EH (cell line): ENCODE results near the gene TMA7.
A peak's percentile ranks its signal among the peaks of the same experiment; 100 is the strongest.
"Not testable (repeated sequence)": the region's sequence is repeated elsewhere in the genome, so short reads cannot be mapped to it uniquely, and the experiment has no call there.

Experiments used
- DNase-seq: peaks from one replicate; pipeline ENCODE4 v3.0.0-alpha.2; 2015; ENCODE audit warnings: low read depth

The TMA7 gene

DNA sequence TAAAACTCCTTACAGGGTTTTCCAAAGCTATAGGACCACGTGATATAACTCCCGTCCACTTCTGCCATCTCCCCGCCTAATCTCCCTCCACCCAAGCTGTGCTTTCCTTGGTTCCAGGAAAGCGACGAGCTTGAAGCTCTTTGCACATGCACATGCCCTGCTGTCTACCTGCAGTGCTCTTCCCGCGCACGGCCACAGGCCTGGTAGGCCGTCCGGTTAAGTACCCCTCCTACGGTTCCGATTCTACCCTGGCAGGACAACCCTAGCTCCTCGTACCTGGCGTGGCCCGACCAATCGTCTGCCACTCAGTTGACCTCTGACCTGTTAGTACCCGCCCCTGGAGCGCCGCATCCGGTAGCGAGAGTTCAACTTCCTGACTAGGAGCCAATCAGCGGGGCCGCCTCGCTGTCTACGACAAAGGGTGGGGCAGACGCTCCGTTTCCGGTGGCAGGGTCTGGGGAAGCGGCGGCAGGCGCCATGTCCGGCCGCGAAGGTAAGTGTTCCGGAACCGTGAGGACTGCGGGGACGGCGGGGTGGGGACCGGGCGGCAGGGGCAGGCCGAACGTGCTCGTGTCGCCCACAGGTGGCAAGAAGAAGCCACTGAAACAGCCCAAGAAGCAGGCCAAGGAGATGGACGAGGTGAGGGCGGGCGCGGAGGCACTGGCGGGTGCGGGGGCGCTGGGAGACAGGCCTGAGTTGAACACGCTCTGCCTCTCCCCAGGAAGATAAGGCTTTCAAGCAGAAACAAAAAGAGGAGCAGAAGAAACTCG, at the start of gene TMA7, which contains the start of gene CCDC51:
Gene TMA7, plus strand, starts transcription at position 438 of the 770 bp plus-strand sequence. Its CDS starts 40 bp downstream, at position 478.
Gene CCDC51, minus strand, starts transcription at position 300 of the 770 bp plus-strand sequence. CDS start 4,991 bp downstream, outside the sequence.
- peak; percentile 97 for DNase-seq

DNA sequence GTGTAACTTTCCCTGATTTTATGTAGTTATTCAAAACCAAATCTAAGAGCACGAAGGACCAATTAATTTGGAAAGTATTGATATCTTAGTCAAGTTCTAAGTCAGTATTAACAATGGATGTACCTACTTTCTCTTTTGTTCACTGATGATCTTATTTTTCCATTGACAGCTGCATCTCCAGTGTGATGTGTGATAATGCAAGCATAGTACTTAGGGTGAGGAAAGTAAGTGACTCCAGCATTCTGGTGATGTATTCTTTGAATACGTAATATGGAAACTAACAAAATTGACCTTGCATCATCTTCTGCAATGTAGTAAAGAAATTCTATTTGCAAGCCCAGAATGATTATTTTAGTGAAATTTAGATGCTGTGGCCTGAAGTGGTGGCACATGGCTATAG, 45.7 kb upstream of the TMA7 start:
- no peak for DNase-seq

DNA sequence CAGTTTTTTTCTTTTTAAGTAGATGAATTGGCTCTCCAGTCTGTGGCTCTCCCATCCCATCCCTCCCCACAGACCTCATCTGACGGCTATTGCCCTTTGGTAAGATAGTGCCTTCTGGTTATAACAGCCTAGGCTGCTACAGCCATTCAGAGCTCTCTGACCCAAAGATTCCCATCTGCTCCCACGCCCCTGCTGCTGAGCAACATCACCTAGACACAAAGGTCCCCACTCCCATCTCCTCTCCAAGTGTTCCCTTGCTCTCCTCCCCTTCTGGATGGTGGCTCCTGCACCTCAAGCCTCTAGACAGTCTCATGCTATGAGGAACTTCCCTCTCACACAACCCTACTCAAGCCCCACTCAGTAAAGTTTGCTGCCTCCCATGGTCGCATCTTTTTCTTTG, 44.3 kb upstream of the TMA7 start:
- DNase-seq = no peak

DNA sequence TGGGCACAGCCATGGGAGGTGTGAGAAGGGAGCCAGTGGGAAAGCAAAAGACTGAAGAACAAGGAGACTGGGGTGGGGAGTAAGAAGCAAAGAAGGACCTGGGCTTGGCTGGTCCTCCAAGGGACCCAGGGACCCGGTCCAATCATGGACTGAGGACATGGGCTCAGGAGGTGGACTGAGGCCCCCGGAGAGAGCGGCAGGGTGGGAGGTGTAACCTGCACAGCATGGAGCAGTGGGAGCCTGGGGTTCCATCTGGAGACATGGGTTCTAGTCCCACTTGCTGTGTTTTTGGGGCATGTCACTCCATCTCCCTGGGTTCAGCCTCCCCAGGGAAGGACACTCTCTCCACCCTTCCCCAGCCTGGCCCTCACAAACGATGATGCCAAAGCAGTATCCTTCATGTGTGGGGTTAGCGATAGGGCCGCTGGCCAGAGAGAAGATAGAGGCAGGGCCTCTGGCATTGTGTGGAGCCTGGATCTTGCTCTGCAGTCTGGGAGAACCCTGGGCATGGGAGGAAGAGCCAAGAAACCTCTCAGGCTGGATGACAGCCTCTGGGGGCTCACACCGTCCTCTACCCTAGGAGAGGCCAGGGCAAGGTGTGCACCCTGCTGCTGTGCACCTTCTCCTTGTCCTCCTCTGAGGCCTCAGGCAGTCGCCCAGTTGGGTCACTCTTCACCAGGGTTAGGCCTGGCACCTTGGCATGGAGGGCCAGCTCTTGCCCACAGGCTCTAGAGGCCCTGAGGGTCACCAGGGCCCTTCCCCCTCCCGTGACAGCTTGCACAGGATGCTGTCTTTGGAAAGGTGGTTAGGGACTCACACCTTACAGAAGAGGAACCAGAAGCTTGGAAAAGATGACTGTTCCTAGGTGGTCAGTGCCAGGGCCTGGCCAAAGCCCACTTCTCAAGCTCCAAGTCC, 42.0 kb upstream of the TMA7 start:
- DNase-seq = no peak

DNA sequence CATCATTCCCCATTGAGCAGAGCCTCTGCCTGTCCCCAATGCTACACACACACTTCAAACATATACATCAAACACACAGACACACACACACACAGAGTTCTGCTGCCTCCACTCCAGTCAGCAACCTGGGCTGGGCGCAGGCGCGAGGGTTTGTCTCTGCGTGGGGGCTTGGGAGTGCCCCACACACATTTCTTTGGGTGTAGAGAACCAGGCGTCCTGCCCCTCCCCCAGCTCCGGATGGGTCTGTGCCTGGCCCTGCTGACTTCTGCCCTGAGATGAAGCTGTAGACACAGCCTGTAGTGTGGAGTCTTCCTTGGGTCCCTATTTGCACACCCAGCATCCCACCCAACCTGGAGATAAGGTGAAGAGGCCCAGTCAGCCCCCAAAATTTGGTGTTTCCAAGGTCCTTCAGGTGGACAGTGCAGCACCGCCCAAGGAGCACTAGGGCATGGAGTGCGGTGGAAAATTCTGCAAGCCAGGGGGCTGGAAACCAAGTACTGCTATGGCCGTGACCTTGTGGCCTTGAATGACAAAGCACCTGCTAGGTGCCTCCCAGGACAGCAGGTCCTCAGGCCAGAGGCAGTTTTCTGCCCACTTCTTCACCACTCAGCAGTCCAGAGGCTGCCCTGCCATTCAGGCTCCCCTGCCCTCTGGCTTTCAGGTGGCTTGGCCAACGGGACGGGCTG, 41.2 kb upstream of the TMA7 start:
- no peak for DNase-seq

DNA sequence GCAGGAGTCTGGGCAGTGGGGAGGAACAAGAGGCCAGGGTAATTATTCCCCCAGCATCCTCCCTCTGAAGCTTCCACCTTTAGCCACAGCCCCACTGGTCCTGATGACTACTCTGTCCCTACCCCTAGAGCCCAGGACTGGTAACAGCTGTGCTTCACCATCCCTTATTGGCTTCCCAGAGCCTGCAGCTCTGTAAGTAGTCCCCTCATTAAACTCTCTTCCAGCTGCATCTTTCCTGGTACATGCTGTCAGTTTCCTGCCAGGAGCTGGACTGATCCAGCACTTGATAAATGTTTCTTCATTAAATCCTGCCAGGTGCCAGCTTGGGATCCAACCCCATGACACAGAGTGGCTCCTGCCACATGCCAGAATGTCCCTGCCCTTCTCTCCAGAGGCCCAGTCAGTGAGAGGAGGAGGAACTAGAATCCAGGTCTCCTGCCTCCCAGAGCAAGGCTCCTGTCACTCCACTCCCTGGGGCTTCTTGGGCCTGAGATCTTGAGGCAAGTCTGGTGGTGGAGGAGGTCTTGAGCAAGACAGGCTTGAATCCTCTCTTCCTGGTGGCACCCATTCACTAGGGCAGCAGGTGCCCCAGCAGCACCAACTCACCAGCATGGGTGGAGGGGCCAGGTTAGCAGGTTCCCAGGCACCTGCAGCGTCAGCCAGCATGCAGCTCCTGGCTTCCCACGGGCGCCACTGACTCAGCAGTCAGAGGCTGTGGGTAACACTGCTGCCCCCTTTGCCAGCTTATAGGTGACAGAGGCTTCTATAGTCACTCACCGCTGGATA, 40.5 kb upstream of the TMA7 start:
- DNase-seq = no peak

DNA sequence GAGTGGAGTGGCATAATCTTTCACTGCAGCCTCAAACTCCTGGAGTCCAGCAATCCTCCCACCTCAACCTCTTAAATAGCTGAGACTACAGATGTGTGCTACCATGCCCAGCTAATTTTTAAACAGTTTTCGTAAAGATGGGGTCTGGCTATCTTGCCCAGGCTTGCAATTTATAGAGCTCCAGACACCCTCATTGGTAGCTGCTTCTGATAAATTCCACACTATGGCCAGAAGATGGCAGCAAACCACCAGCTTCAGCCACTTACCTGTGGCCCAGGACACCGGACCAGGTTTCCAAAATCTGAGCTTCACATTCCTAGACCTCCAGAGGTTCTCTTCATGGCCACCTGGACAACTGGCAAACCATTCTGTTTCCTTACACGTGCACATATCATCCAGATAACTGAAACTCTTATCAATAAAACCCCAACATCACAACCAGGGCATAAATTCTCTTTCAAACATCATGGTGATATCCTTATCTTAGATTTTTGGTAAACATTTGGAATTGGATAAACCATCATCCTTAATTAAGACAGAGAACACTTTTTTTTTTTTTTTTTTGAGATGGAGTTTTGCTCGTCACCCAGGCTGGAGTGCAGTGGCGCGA, 39.1 kb upstream of the TMA7 start:
- peak; percentile 68 for DNase-seq

DNA sequence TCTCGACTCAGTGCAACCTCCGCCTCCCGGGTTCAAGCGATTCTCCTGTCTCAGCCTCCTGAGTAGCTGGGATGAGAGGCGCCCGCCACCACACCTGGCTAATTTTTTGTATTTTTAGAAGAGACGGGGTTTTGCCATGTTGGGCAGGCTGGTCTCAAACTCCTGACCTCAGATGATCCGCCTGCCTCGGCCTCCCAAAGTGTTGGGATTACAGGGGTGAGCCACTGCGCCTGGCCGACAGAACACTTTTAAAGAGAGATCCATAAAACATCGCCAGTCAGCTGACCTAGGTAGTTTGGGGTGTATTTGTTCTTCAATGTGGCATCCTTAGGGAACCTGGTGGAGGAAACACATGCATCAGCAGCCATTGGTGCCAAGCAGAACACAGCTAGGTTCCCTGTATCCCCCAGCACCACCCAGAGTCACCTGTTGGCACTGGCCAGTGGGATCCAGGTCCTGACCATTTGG, 38.6 kb upstream of the TMA7 start:
- not testable (repeated sequence) for DNase-seq

DNA sequence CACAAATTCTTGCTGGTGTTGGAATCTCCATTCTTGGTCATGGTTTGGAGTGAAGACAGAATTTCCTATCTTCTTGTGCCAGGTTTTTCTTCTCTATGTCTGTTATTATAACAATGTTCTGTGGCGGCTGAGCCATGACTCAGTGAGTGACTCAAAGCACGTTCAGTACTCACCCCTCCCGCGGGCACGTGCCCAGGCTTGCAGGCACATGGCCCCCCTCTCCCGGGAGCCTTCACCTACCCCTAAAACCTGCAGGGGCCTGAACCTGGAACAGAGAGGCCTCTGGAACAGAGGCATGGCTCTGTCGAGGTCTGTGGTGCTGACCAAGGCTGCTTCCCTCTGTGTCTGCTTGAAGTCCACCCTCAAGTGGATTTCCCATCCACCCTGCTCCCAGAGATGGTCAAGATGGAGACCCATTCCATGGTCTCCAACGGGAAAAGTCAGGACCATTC, 37.8 kb upstream of the TMA7 start:
- DNase-seq = peak; percentile 94

DNA sequence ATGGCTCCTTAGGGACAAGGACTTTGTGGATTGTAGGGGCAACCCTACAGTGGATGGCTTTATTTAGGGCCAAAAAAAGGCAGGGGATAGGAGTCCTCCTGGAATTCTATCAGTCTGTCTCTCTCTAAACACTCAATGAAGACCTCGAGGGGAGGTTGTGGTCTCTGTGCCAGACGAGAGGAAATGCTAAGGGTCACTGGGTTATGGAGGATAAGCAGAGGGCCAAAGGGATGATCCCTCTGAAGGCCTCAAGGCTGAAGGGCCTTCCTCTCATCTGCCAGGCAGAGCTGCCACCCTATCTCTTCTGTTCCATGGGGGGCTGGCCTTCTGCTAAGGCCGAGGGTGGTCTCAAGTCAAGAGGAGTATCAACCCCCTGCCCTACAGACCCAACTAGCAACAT, 37.1 kb upstream of the TMA7 start:
- DNase-seq = no peak

DNA sequence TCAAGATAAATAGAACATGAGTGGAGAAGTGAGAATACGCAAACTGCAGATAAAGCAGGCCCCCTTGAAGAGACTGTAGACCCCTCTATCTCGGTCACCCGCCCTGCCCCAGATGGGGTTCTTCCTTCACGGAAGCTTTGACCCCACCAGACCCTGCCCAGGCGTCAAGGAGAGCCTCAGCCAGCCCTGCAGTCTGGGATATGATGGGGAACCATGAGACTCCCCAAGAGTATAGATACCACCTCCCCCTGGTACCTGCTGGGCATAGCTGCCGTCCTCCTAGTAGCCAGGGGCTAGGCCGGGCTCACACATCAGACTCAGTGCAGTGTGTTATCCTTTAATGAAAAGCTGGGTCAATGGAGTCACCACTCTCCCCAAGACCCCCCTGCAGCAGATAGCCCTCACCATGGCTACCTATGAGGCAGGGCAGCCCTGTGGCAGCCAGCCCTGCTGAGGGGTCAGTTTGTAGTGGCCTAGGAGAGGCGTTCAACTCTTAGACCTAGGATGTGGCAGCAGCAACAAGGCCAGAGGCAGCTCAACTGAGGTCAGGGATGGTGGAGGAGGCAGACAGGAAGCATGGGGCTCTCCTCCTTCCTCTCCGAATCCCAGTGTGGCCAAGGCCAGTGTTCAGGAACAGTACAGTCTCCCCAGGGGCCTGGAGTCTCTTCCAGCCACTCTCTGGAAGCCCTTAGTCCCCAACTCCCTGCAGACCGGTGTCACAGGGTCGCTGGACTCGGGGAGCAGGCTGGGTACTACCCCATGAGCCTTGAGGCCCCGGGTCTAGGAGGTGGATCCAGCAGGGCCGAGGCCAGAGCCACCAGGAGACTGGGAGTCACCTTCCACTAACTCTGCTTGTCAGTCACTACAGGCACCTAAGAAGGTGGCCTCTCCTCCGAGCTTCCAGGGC, 36.3 kb upstream of the TMA7 start:
- no peak for DNase-seq

DNA sequence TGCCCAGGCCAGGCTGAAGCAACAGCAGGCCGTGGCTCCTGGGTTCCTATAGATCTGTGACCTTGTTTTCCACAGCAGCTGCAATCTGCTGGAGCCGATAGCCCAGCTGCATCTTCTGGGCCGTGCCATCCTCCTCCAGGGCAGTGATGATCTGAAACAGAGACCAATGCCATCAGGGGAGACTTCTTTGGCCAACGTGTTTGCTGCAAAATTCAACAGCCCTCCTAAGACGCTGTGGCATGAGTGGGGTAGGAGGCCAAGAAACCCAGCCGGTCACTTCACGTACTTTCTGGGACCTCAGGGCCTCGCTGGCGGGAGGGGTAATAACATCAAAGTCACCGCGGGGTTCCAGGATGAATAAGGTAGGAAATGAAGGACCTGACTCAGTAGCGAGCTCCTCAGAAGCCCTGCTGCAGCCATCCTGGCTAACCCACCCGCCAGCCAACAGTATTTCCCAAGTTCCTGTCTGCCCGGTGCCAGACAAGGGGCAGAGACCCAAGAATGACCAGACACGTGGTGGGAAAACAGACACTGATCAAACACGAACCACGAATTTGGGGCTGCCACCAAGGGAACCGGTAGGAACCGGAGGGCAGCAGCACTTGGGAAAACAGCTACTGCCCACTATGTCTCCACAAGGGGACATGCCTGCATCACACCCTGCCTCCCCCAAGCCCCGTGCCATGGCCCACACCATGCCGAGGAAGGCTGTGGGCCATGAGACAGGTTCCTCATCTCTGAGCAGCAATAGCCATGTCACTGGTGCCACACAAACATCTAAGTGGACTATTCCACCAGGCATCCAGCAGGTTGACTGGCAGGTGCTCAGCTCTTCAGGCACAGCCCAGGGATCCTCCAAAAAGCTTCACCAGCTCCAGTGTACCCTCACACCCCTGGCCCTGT, 35.4 kb upstream of the TMA7 start:
- DNase-seq = no peak

DNA sequence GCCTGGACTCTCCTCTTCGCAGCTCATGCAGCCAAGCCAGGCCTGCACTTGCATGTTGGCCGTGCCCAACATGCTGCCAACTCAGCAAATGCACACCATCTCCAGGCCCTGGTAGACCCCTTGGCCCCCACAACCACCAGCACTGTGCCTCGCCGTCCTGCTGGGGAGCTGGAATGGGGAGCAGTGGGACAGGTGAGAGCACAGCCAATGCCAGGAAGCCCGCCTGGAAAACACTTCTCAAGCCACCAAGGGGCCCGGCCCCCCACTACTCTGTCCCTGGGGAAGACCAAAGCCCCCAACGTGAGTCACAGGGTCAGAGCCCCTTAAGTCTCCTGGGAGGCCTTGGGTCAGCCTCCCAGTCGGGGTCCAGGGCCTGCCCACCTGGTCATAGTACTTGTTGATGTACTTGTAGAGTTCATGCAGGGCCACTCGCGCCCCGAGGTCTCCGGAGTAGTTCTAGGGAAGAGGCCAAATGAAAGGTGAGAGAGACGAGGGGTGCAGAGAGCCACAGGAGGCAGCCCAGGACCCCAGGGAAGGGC, 34.6 kb upstream of the TMA7 start:
- no peak for DNase-seq

DNA sequence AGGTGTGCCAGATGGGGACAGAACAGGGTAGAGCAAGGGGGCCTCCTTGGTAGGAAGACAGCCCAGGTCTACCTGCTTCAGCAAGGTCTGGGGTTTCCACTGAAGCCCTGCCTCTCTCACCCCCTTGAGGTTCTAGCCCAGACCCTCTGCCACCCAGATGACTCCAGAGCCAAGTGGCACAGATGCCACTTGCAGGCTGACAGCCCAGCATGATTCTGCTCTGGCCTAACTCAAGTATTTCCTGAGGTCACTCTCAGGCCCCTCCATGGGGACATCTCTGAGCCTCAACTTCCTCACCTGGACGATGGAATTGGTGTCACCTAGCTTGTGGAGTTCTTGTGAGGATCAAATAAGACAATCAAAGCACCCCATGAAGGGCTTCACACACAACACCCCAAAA, 34.1 kb upstream of the TMA7 start:
- no peak for DNase-seq

DNA sequence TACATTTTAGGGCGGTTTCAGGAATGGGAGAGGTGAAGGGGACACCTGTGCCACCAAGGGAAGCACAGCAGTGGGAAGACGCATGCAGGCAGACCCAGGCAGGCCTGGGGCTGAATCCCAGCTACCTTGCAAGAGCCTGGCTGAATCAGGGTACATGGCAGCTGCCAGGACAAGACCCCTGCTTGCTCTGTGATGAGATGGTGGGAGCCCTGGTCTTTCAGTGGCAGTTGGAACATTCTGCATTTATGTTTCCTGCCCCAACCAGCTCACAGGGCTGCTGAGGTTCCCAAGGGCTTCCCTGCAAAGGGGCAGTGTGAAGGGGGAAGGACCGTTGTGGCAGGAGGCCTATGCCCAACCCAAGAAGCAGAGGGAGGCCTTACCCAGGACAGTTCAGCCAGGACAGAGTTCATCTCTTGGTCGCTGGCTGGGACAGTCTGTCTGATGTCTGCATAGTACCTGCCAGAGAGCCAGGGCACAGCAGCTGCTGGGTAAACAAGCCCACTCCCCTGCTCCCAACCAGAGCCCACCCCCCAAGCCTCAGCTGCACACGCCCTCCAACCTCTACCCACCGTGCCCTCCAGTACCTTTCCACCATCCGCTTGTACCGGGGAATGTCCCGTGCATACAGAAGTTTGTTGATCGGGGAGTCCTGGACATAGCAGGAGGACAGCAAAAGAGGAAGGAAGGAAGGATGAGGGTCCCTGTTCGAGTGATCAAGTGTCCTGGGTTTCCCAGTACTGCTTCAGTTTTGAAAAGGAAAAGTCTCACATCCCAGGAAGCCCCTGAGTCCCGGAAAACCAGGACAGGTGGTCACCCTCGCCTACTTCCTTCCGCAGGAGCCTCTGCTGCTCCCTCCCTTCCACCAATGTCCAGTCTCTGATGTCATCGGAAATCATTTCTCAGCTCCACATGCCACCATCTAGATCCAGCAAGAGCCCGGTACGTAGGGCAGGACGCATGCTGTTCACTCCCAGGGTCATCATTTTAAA, 33.3 kb upstream of the TMA7 start:
- no peak for DNase-seq

DNA sequence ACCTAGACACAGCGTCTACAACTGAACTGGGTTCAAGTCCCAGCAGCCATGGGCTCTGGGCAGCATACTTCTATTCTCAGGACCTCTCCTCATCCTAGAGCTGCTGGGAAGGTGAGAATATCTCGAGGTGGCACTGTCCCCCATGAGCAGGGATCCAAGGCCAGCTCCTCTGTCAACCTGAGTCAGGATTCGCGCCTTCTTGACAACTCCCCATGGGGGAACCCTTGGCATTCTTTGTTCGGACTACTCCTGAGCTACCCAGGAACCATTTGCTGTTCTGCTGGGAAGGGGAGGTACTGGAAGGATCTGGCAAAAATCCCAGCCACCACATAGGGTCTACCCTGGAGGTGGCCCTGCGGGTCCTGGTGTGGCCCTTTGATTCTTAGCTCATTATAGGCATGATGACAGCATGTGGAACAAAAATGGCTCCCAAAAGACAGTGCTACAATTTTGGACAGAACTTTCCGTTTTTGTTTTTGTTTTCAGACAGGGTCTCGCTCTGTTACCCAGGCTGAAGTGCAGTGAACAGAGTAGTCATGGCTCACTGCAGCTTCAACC, 32.4 kb upstream of the TMA7 start:
- no peak for DNase-seq

DNA sequence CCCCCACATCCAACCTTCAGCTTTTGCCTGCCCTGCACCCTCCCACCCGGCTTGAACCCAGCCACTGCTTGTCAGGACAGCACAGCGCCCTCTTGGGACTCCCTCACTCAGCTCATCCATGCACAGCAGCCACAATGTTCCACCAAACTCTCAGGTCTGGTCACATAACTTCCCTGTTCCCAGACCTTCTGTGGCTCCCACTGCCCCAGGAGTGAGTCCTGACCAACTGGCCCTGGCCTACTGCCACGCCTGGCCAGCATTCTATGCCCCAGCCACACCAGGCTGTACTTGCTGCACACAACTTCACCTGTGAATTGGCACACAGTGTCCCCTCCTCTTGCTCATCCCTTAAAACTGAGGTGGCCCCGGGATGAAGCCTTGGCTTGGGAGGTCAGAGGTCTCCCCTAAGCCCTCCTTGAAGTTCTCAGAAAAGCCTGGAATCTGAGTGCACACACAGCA, 31.2 kb upstream of the TMA7 start:
- no peak for DNase-seq
